Activated naive CD4-positive, alpha-beta T cell treated with anti-CD3 and anti-CD28 coated beads, Interleukin-2, amount 50 U/mL, for 16 hours (primary cell): Measurements from ENCODE around the gene ADGRG6.
"Not testable (repeated sequence)": the region's sequence is repeated elsewhere in the genome, so short reads cannot be mapped to it uniquely, and the experiment has no call there.

Source experiments
- DNase-seq: peaks from one replicate; pipeline ENCODE4 v3.0.0-alpha.2; 2020

ADGRG6 gene

DNA sequence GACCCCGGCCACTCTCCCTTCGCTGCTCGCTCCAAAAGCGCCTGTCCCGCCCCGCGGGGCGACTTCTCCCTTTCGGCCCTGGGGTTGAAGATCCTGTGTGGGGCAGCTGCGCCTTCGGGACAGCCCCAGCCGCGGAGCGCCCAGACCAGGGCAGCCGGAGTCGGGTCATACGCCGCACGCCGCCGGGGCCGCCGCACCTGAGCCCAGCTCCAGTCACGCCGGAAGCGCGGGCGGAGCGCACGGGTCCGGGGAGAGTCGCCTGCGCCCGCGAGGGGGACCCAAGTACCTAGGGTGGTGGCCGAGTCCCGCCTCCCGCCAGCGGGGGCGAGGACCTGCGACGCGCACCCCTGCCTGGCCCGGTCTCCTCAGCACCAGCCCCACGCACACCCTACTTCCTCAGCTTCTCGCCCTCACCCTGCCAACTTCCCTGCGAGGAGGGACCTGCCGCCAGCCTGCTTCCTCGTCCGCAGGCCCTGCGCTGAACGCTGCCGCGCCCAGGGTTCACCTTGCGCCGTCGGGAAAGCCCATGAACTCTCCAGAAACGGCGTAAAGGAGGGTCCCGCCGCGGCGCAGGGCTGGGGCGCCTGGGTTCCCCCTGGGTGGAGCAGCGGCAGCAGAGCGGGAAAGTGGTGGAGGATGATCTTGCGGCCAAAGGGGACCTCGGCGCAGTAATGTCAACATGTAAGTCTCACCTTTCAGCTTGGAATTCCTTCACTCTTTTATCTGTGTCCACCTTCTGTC, at the start of gene ADGRG6:
Gene ADGRG6 (plus strand): TSS at position 357 of the 741 bp plus-strand sequence. CDS start 323 bp downstream, at position 680.
- peak; percentile 54 for DNase-seq

- no peak for DNase-seq
Observed at GRCh38 chr6:142254513-142254912, 47.3 kb upstream of the ADGRG6 start.

GRCh38 chr6:142255785-142256184, 46.0 kb upstream of the ADGRG6 start:
- DNase-seq = no peak

GRCh38 chr6:142258305-142258704, 43.5 kb upstream of the ADGRG6 start:
- DNase-seq = no peak

GRCh38 chr6:142258757-142259156, 43.0 kb upstream of the ADGRG6 start:
- DNase-seq = no peak

DNA sequence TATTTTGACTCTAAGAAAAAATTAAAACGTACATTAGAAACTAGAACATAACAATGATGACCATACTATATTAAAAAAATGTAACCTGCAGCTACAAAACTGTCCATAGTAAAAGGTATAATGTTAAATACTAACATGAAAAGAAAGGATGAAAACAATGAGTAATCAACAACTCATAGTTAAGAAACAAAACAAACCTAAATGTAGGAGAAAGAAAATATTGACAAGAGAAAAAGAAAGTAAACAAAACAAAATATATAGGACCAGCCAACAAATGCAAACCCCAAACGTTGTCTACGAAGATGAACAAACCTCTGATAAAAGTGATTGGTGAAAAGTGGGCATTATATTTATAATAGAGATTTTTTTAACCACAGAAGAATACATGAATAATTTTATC, 41.1 kb upstream of the ADGRG6 start:
- DNase-seq = no peak

GRCh38 chr6:142262231-142262630, 39.6 kb upstream of the ADGRG6 start:
- DNase-seq = no peak

GRCh38 chr6:142265476-142265875, 36.3 kb upstream of the ADGRG6 start:
- DNase-seq = no peak

GRCh38 chr6:142266060-142266459, 35.7 kb upstream of the ADGRG6 start:
- no peak for DNase-seq

- DNase-seq = no peak
Observed at GRCh38 chr6:142271476-142271875, 30.3 kb upstream of the ADGRG6 start.

- no peak for DNase-seq
Observed at GRCh38 chr6:142274656-142275055, 27.2 kb upstream of the ADGRG6 start.

DNA sequence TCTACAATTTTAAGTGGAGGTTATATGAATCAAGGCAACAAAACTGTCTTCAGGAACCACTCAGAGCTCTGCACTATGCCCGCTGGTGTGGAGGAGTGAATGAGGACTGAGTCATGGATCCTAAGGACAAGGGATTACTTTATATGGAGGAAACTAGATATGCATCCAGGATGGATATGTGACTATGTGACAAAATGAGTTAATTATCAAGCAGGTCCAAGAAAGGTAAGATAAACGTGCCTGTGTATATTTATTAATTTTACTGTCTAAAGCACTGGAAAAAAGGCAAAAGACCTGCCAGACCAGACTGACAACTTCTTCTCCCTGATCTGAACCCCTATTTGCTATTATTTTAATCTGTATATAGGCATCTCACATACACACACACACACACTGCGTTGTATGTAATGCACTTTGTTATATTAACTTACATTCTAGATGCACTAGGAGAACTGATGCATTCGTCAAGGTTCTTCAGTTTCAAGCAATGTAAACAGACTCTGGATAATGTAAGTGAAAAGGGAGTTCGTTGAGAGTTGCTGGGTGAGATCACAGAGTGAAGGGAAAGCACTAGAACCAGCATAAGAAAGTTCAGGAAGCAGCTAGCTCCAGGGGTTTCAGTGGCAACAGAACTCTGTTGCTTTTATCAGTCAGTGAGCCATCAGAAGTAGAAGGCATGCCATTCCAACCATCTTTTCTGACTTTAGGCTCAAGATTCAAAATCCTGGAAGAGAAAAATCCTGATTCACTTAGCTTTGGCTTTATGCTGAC, 26.4 kb upstream of the ADGRG6 start:
- no peak for DNase-seq

- DNase-seq = no peak
Observed at GRCh38 chr6:142276256-142276655, 25.6 kb upstream of the ADGRG6 start.

- DNase-seq = no peak
Observed at GRCh38 chr6:142279350-142280180, 22.2 kb upstream of the ADGRG6 start.

DNA sequence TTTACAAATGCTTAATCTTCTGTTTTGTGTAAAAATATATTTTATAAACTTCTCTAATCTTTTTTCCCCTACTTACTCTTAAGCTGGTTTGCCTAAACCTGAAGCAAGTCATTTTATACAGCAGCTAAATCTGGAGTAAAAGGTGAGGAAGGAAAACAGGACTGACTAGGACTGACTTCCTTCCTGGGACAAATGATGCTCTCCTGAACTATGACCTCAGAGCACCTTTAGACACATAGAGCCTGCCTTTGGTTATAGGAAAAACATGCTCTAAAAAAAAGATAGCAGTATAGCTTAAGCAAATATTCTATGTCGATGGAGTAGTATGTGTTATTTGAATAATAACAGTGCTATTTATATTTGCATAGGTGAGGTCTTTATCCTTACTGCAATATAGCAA, 21.5 kb upstream of the ADGRG6 start:
- DNase-seq = no peak

- no peak for DNase-seq
Observed at GRCh38 chr6:142280927-142281326, 20.9 kb upstream of the ADGRG6 start.

- not testable (repeated sequence) for DNase-seq
Observed at GRCh38 chr6:142283138-142283537, 18.7 kb upstream of the ADGRG6 start.

- DNase-seq = no peak
Observed at GRCh38 chr6:142284419-142284818, 17.4 kb upstream of the ADGRG6 start.

- DNase-seq = no peak
Observed at GRCh38 chr6:142285235-142286087, 16.3 kb upstream of the ADGRG6 start.

- DNase-seq = no peak
Observed at GRCh38 chr6:142286088-142286409, 15.8 kb upstream of the ADGRG6 start.

DNA sequence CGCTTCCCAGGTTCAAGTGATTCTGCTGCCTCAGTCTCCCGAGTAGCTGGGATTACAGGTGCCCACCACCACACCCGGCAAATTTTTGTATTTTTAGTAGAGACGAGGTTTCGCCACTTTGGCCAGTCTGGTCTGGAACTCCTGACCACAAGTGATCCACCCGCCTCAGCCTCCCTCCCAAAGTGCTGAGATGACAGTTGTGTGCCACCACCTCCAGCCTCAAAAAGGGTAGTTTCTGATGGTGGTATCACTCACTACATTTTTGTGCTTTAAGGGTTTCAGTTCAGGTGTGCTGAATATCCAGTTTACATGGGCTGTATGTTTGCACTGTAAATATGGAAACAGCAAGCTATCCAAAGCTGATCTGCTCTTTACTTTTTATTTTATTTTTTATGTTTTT, 12.1 kb upstream of the ADGRG6 start:
- no peak for DNase-seq

GRCh38 chr6:142290851-142291250, 11.0 kb upstream of the ADGRG6 start:
- DNase-seq = no peak

GRCh38 chr6:142291512-142291911, 10.3 kb upstream of the ADGRG6 start:
- DNase-seq = no peak
